Type B pancreatic cell (in vitro differentiated cells): ENCODE measurements around the gene TRAPPC14. TPM values are rescaled to one million over a fixed set of nuclear protein-coding genes. Genes with fewer than 3 reads are reported as not detected.

Source experiments
- DNase-seq: peaks from one replicate; pipeline ENCODE4 v3.0.0; 2021; ENCODE audit warnings: mixed read lengths; ENCODE audit not compliant: unreplicated experiment; ENCODE audit errors: extremely low spot score
- H3K27ac Mint-ChIP-seq: 2 replicates; pipeline ENCODE4 v1.8.0; 2021; ENCODE audit warnings: mild to moderate bottlenecking, mixed read lengths
- H3K27me3 Mint-ChIP-seq: 2 replicates; pipeline ENCODE4 v1.8.0; 2021; ENCODE audit warnings: mixed read lengths
- H3K36me3 Mint-ChIP-seq: 2 replicates; pipeline ENCODE4 v1.8.0; 2021; ENCODE audit warnings: mixed read lengths
- H3K4me1 Mint-ChIP-seq: one replicate; pipeline ENCODE4 v1.8.0; 2021; ENCODE audit warnings: mixed read lengths; ENCODE audit not compliant: unreplicated experiment
- H3K4me3 Mint-ChIP-seq: 2 replicates; pipeline ENCODE4 v1.8.0; 2021; ENCODE audit warnings: mild to moderate bottlenecking, mixed read lengths
- H3K9me3 Mint-ChIP-seq: 2 replicates; pipeline ENCODE4 v1.8.0; 2021; ENCODE audit warnings: mixed read lengths
- CTCF ChIP-seq: fragments of 200-600 bp; sonication (generic); conservative IDR thresholded peaks from 2 replicates; pipeline ENCODE4 v1.5.0; 2021; ENCODE audit warnings: antibody characterized with exemption, mild to moderate bottlenecking
- total RNA-seq: library from RNA; stranded (reverse); gene quantifications from 2 replicates; pipeline ENCODE4 v1.2.1, GENCODE V29; 2021; ENCODE audit warnings: low replicate concordance

TRAPPC14 gene
- total RNA-seq, 1 donor from 2014 or later = 35.2 TPM

- TF ChIP-seq CTCF = peak; percentile 23
- Mint-ChIP-seq H3K4me3 (peak overlapping the region; percentile 100), H3K27ac (peak overlapping the region; percentile 100), H3K27me3 (no peaks in the 10 kb centered on the region), H3K9me3 (no peaks in the 10 kb centered on the region), H3K4me1 (peaks cover 17% of the 10 kb centered on the region), H3K36me3 (no peaks in the 10 kb centered on the region)
- DNase-seq = no peak
Observed at GRCh38 chr7:100126239-100126930, 32.1 kb downstream of the TRAPPC14 start.

GRCh38 chr7:100124301-100125230, 34.0 kb downstream of the TRAPPC14 start:
- peaks cover 23% of the 10 kb centered on the region for H3K4me1 Mint-ChIP-seq
- peak overlapping the region; percentile 100 for H3K4me3 Mint-ChIP-seq
- H3K27ac Mint-ChIP-seq = peak overlapping the region; percentile 39
- no peak for TF ChIP-seq CTCF
- H3K9me3 Mint-ChIP-seq = no peaks in the 10 kb centered on the region
- no peaks in the 10 kb centered on the region for H3K27me3 Mint-ChIP-seq
- no peak for DNase-seq
- H3K36me3 Mint-ChIP-seq = no peaks in the 10 kb centered on the region

GRCh38 chr7:100122568-100122967, 36.0 kb downstream of the TRAPPC14 start:
- Mint-ChIP-seq H3K27ac (no peak overlapping the region), H3K27me3 (no peaks in the 10 kb centered on the region), H3K4me1 (peaks cover 17% of the 10 kb centered on the region), H3K4me3 (peak overlapping the region; percentile 54), H3K36me3 (peaks cover 5% of the 10 kb centered on the region), H3K9me3 (no peaks in the 10 kb centered on the region)
- no peak for TF ChIP-seq CTCF
- DNase-seq = no peak

- H3K27me3 Mint-ChIP-seq = no peaks in the 10 kb centered on the region
- no peak for TF ChIP-seq CTCF
- peaks cover 17% of the 10 kb centered on the region for H3K4me1 Mint-ChIP-seq
- DNase-seq = no peak
- peak overlapping the region; percentile 43 for H3K27ac Mint-ChIP-seq
- peak overlapping the region; percentile 49 for H3K4me3 Mint-ChIP-seq
- H3K9me3 Mint-ChIP-seq = no peaks in the 10 kb centered on the region
- H3K36me3 Mint-ChIP-seq = peaks cover 5% of the 10 kb centered on the region
Observed at GRCh38 chr7:100122067-100122466, 36.5 kb downstream of the TRAPPC14 start.

GRCh38 chr7:100120733-100121036, 37.8 kb downstream of the TRAPPC14 start:
- no peak for TF ChIP-seq CTCF
- H3K27ac Mint-ChIP-seq = peak overlapping the region; percentile 99
- H3K9me3 Mint-ChIP-seq = no peaks in the 10 kb centered on the region
- H3K4me1 Mint-ChIP-seq = peaks cover 13% of the 10 kb centered on the region
- no peak for DNase-seq
- H3K27me3 Mint-ChIP-seq = no peaks in the 10 kb centered on the region
- H3K4me3 Mint-ChIP-seq = peak overlapping the region; percentile 95
- H3K36me3 Mint-ChIP-seq = peaks cover 12% of the 10 kb centered on the region
